HepG2 (cell line): Measurements from ENCODE around the gene SLC25A19. TPM values are rescaled to one million over a fixed set of nuclear protein-coding genes. Genes with fewer than 3 reads are reported as not detected.

Experiments
- ATF3 ChIP-seq: sonication (generic); formaldehyde crosslinking; IDR thresholded peaks from 2 replicates; pipeline ENCODE4 v1.4.0; 2020; ENCODE audit warnings: missing genetic modification reagents
- ERF ChIP-seq: IDR thresholded peaks from 2 replicates; pipeline ENCODE4 v1.6.1; 2018; ENCODE audit warnings: missing biosample characterization, missing genetic modification reagents
- ETS1 ChIP-seq: sonication (generic); formaldehyde crosslinking; IDR thresholded peaks from 2 replicates; pipeline ENCODE4 v1.4.0; 2020; ENCODE audit warnings: missing genetic modification reagents
- FOXJ3 ChIP-seq: sonication (generic); formaldehyde crosslinking; IDR thresholded peaks from 2 replicates; pipeline ENCODE4 v1.4.0; 2020; ENCODE audit warnings: missing genetic modification reagents, mild to moderate bottlenecking, borderline replicate concordance
- GATA4 ChIP-seq: sonication (generic); IDR thresholded peaks from 2 replicates; pipeline ENCODE4 v1.6.1; 2016; ENCODE audit warnings: antibody characterized with exemption, low read depth, borderline replicate concordance
- HDAC6 ChIP-seq: fragments of 200-600 bp; sonication (generic); IDR thresholded peaks from 2 replicates; pipeline ENCODE4 v1.7.0; 2017; ENCODE audit warnings: mild to moderate bottlenecking, antibody characterized with exemption, low read length, low read depth
- HNF4A ChIP-seq: sonication (generic); formaldehyde crosslinking; IDR thresholded peaks from 2 replicates; pipeline ENCODE4 v1.4.0; 2020; ENCODE audit warnings: missing genetic modification reagents
- JDP2 ChIP-seq: sonication (generic); formaldehyde crosslinking; IDR thresholded peaks from 2 replicates; pipeline ENCODE4 v1.8.1; 2022; ENCODE audit warnings: missing genetic modification reagents, borderline replicate concordance
- PITX1 ChIP-seq: sonication (generic); formaldehyde crosslinking; IDR thresholded peaks from 2 replicates; pipeline ENCODE4 v1.5.1; 2020; ENCODE audit warnings: mild to moderate bottlenecking, missing genetic modification reagents
- TFAP4 ChIP-seq: sonication (generic); IDR thresholded peaks from 2 replicates; pipeline ENCODE4 v1.6.1; 2016; ENCODE audit warnings: low read depth, borderline replicate concordance
- ZMAT5 ChIP-seq: sonication (generic); formaldehyde crosslinking; IDR thresholded peaks from 2 replicates; pipeline ENCODE4 v1.5.0; 2020; ENCODE audit warnings: mild to moderate bottlenecking, low read depth, missing genetic modification reagents, borderline replicate concordance
- ZNF501 ChIP-seq: sonication (generic); formaldehyde crosslinking; IDR thresholded peaks from 2 replicates; pipeline ENCODE4 v1.5.1; 2020; ENCODE audit warnings: mild to moderate bottlenecking, moderate library complexity, missing genetic modification reagents
- ZNF556 ChIP-seq: sonication (generic); formaldehyde crosslinking; IDR thresholded peaks from 2 replicates; pipeline ENCODE4 v1.4.0; 2020; ENCODE audit warnings: mild to moderate bottlenecking, missing genetic modification reagents, borderline replicate concordance
- ZNF747 ChIP-seq: sonication (generic); formaldehyde crosslinking; IDR thresholded peaks from 2 replicates; pipeline ENCODE4 v1.8.1; 2023; ENCODE audit warnings: missing genetic modification reagents, mild to moderate bottlenecking, borderline replicate concordance
- ZSCAN25 ChIP-seq: sonication (generic); formaldehyde crosslinking; IDR thresholded peaks from 2 replicates; pipeline ENCODE4 v1.8.0; 2022; ENCODE audit warnings: mild to moderate bottlenecking, missing genetic modification reagents
- polyA plus RNA-seq, 8 experiments: library from polyadenylated mRNA; depleted of rRNA in 3 of 8; stranded (reverse) in 7 of 8; unstranded in 1 of 8; fragments of >200 nt; fragmentation: Illumina TruSeq in 4 of 8; extraction: Trizol in 4 of 8; gene quantifications; 2 replicates each; pipeline versions ENCODE4 v1.2.1 to v1.2.3, GENCODE V29; 2011 to 2016; ENCODE audit warnings: low read depth in 4 of 8, missing spikeins in 1 of 8, mixed read lengths in 1 of 8; ENCODE audit not compliant: insufficient read depth in 1 of 8
- total RNA-seq, 5 experiments: library from RNA; depleted of rRNA; stranded (reverse); fragments of >200 nt; fragmentation: Illumina TruSeq; extraction: Trizol; gene quantifications; 2 replicates each; pipeline ENCODE4 v1.2.3, GENCODE V29; 2016; ENCODE audit warnings: low read depth in 1 of 5
- TF ChIP-seq, protein P1 (sequence below): sonication (generic); formaldehyde crosslinking; conservative IDR thresholded peaks from 2 replicates; pipeline ENCODE4 v1.4.0; 2020; ENCODE audit warnings: missing genetic modification reagents
- TF ChIP-seq, protein P2 (sequence below): sonication (generic); formaldehyde crosslinking; IDR thresholded peaks from 2 replicates; pipeline ENCODE4 v1.4.0; 2020; ENCODE audit warnings: low read depth, mild to moderate bottlenecking, missing genetic modification reagents
- TF ChIP-seq, protein P3 (sequence below): sonication (generic); formaldehyde crosslinking; IDR thresholded peaks from 2 replicates; pipeline ENCODE4 v1.4.0; 2020; ENCODE audit warnings: mild to moderate bottlenecking, missing genetic modification reagents
- TF ChIP-seq, protein P4 (sequence below), 2 experiments: sonication (generic) in 1 of 2; formaldehyde crosslinking in 1 of 2; IDR thresholded peaks; 2 replicates each; pipeline versions ENCODE4 v1.4.0 to v1.6.1; 2016 to 2020; ENCODE audit warnings: borderline replicate concordance in 1 of 2, low read depth in 1 of 2, mild to moderate bottlenecking in 1 of 2, missing genetic modification reagents in 1 of 2

The SLC25A19 gene
- total and polyA plus RNA-seq, 2 of the 13 experiments (the other 11 are each of a cell fraction or from before 2014, with no cell fraction given), result 24.4 to 41.4 TPM

- no peak for TF ChIP-seq FOXJ3
- TF ChIP-seq ATF3, result 0 out of 2 replicates have a peak, but pooled peaks have one; percentile 8
- no peak for TF ChIP-seq TFAP4
- TF ChIP-seq ZNF556 (CRISPR knock-in tag), result no peak
- TF ChIP-seq HNF4A (CRISPR knock-in tag), result no peak
- TF ChIP-seq JDP2 (CRISPR knock-in tag), result no peak
- TF ChIP-seq HDAC6, result no peak
- TF ChIP-seq GATA4, result no peak
- TF ChIP-seq, protein P1, sequence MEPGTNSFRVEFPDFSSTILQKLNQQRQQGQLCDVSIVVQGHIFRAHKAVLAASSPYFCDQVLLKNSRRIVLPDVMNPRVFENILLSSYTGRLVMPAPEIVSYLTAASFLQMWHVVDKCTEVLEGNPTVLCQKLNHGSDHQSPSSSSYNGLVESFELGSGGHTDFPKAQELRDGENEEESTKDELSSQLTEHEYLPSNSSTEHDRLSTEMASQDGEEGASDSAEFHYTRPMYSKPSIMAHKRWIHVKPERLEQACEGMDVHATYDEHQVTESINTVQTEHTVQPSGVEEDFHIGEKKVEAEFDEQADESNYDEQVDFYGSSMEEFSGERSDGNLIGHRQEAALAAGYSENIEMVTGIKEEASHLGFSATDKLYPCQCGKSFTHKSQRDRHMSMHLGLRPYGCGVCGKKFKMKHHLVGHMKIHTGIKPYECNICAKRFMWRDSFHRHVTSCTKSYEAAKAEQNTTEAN (CRISPR knock-in tag), result no peak
- TF ChIP-seq ZNF501 (CRISPR knock-in tag), result no peak
- no peak for TF ChIP-seq ZSCAN25 (CRISPR knock-in tag)
- TF ChIP-seq, protein P2, sequence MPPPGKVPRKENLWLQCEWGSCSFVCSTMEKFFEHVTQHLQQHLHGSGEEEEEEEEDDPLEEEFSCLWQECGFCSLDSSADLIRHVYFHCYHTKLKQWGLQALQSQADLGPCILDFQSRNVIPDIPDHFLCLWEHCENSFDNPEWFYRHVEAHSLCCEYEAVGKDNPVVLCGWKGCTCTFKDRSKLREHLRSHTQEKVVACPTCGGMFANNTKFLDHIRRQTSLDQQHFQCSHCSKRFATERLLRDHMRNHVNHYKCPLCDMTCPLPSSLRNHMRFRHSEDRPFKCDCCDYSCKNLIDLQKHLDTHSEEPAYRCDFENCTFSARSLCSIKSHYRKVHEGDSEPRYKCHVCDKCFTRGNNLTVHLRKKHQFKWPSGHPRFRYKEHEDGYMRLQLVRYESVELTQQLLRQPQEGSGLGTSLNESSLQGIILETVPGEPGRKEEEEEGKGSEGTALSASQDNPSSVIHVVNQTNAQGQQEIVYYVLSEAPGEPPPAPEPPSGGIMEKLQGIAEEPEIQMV, result no peak
- 0 out of 2 replicates have a peak, but pooled peaks have one; percentile 49 for TF ChIP-seq ETS1 (CRISPR knock-in tag)
- TF ChIP-seq ZNF747 (CRISPR knock-in tag), result no peak
- TF ChIP-seq, protein P3, sequence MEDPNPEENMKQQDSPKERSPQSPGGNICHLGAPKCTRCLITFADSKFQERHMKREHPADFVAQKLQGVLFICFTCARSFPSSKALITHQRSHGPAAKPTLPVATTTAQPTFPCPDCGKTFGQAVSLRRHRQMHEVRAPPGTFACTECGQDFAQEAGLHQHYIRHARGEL (CRISPR knock-in tag), result no peak
- TF ChIP-seq, protein P4, sequence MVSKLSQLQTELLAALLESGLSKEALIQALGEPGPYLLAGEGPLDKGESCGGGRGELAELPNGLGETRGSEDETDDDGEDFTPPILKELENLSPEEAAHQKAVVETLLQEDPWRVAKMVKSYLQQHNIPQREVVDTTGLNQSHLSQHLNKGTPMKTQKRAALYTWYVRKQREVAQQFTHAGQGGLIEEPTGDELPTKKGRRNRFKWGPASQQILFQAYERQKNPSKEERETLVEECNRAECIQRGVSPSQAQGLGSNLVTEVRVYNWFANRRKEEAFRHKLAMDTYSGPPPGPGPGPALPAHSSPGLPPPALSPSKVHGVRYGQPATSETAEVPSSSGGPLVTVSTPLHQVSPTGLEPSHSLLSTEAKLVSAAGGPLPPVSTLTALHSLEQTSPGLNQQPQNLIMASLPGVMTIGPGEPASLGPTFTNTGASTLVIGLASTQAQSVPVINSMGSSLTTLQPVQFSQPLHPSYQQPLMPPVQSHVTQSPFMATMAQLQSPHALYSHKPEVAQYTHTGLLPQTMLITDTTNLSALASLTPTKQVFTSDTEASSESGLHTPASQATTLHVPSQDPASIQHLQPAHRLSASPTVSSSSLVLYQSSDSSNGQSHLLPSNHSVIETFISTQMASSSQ (IDR thresholded peaks at IDR 0.05; ENCODE audit: low read depth), result no peak
- TF ChIP-seq, protein P4 (CRISPR knock-in tag; IDR thresholded peaks at IDR 0.05; ENCODE audit: borderline replicate concordance), result no peak
- no peak for TF ChIP-seq PITX1 (CRISPR knock-in tag)
- TF ChIP-seq ERF (CRISPR knock-in tag), result no peak
- TF ChIP-seq ZMAT5 (CRISPR knock-in tag), result 0 out of 2 replicates have a peak, but pooled peaks have one; percentile 88
Observed at GRCh38 chr17:75262112-75262606, 27.1 kb downstream of the SLC25A19 start (continued).
